Right ventricle myocardium inferior (tissue), 1 donor: ENCODE results near the gene PRKAR2A. TPM values are rescaled to one million over a fixed set of nuclear protein-coding genes. Genes with fewer than 3 reads are reported as not detected.
"Not testable (repeated sequence)": the region's sequence is repeated elsewhere in the genome, so short reads cannot be mapped to it uniquely, and the experiment has no call there.

Source experiments
- ATAC-seq: fragments of 200-7000 bp; cut with Tn5 transposase; one replicate; pipeline ENCODE4 v1.9.1; 2020; ENCODE audit warnings: mild to moderate bottlenecking, moderate library complexity
- DNase-seq: peaks from one replicate; pipeline ENCODE4 v3.0.0; 2021; ENCODE audit errors: missing footprints
- intact Hi-C: fragments of 100-400 bp; cut with DNase I; formaldehyde crosslinking; loops from one replicate; pipeline ENCODE4 v1.11.0; 2022
- total RNA-seq: library from RNA; stranded (reverse); fragmentation: NEBNext Ultra II Directional; extraction: Animal tissue kit (Norgen Biotek cat#: 25700); gene quantifications from one replicate; pipeline ENCODE4 v1.2.1, GENCODE V29; 2021
- donor health status: DM: no; HTN: yes; CAD: no; lungs with severe emphysema.

Gene PRKAR2A
- total RNA-seq, 1 donor from 2014 or later, result 57.9 TPM

DNA sequence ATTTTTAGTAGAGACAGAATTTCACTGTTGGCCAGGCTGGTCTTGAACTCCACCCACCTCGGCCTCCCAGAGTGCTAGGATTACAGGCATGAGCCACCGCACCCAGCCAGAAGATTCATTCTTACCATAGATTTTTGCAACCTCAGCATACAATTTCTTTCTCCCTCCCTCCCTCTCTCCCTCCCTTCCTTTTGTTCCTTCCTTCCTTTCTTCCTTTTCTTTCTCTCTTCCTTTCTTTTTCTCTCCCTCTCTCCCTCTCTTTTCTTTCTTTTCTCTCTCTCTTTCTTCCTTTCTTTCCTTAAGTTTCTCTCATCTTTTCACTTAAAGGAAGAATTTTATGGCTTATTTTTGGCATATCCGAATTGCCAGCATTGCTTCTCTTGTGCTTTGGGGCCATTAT is 58.0 kb downstream of the PRKAR2A start:
- DNase-seq, result no peak
- intact Hi-C loops, result no loop called here
- no peak for ATAC-seq

DNA sequence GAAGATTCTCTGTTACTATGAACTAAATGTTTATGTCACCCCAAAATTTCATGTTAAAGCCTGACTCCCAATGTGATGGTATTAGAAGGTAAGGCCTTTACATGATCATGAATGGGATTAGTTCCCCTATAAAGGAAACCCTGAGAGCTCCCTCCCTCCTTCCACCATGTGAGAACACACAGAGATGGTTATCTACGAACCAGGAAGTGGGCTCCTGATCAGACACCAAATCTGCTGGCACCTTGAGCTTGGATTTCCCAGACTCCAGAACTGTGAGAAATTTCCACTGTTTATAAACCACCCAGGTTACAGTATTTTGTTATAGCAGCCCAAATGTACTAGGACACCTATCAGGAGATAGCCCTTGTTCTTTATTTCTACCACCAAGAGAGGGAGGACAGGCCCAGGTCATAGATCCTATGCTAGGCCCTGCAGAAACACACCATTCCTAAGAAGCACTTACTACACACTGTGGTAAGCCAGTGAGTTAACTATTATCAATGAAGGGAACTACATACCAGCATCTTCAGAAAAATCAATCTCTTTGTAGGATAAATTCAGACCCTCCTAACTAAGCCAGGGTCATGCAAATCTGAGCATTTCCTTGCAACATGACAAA is 59.0 kb downstream of the PRKAR2A start:
- ATAC-seq (no peak), DNase-seq (no peak)

DNA sequence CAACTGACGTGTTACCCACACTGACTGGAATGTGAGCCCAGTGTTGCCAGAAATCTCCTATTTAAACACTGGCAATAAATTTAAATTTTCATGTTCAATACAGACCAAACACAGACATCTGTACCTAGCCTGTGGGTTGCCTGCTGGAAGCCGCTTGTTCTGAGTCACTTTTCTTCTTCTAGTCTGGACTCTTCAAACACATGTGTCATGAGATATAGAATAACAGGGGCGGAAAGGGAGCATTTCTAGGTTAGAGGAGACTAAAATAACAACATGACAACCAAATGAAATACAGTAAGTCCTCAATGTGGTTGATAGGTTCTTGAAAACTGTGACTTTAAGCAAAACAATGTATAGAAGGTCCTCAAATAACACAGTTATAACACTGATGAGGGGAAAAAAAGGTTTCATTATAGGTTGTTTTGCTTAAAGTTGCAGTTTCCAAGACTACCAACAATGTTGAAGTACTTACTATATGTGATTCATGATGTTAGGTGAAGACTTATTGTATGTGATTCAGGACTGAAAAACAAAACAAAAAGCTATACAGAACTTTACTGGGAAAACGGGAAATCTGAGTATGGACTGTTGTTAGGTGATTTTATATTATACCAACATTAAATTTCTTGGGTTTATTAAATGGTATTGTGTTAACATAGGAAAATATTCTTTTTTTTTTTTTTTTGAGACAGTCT is 63.1 kb downstream of the PRKAR2A start:
- DNase-seq, result no peak
- no peak for ATAC-seq
- intact Hi-C loops, result no loop called here

More for the DNA sequence above, 59.0 kb downstream of the PRKAR2A start:
- intact Hi-C loops, result no loop called here

DNA sequence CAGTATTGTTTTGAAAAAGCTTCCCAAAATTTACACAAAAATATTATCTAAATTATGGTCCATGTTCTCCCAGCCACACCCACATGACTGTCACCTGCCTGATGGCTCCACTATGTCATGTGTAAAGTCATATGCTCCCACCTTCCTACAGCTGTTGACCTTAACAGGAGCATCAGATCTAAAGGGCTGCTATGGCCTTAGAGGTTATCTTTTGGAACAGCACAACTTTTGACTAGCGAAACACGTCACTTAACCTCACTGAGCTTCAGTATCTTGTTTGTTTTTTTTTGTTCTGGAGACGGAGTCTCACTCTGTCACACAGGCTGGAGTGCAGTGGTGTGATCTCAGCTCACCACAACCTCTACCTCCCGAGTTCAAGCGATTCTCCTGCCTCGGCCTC is 64.4 kb downstream of the PRKAR2A start:
- ATAC-seq (no peak), DNase-seq (no peak)
- intact Hi-C loops, result no loop called here

DNA sequence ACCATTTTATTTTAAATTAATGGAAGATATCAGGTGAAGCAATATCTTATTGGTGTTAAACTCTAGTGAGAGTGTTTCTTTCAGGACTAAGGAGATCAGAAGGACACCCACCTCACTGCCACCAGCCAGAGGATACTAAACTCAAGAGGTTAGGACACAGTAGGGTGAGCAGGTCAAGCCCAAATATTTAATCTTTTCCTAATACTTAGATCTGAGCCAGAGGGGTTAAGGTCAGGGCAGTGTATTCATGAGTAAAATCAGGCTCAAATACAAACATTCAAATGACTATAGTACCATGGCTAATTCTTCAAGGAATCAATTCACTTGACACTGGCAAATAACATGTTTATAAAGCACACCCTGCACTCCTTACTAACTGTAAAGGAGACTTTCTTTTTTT is 65.6 kb downstream of the PRKAR2A start:
- DNase-seq, result no peak
- intact Hi-C loops, result no loop called here
- ATAC-seq, result no peak

DNA sequence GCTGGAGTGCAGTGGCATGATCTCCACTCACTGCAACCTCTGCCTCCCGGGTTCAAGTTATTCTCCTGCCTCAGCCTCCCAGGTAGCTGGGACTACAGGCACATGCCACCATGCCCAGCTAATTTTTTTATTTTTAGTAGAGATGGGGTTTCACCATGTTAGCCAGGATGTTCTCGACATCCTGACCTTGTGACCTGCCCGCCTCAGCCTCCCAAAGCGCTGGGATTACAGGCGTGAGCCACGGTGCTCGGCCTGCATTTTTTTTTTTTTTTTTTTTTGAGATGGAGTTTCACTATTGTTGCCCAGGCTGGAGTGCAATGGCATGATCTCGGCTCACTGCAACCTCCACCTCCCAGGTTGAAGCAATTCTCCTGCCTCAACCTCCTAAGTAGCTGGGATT is 69.1 kb downstream of the PRKAR2A start:
- intact Hi-C loops, ATAC-seq: not testable (repeated sequence)

DNA sequence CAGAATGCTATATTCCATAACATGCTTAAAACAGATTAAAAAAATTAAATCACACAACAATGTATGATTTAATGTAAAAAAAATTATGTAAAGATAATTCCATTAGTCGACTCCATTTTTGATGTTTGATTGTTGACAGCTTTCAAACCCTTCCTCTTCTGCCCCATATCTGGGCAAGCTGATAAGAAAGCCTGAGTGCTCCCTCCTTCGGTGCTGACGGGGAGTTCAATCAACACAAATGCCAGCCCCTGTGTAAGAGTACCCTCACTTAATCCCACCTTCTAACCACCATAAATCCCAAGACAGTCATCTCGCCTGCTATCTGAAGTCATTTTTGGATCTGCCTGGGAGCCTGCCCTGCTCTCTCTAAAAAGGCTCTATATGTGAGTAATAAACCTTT is 70.8 kb downstream of the PRKAR2A start:
- DNase-seq (no peak), ATAC-seq (no peak)
- intact Hi-C loops, result no loop called here

More for the DNA sequence above, 69.1 kb downstream of the PRKAR2A start:
- not testable (repeated sequence) for DNase-seq

DNA sequence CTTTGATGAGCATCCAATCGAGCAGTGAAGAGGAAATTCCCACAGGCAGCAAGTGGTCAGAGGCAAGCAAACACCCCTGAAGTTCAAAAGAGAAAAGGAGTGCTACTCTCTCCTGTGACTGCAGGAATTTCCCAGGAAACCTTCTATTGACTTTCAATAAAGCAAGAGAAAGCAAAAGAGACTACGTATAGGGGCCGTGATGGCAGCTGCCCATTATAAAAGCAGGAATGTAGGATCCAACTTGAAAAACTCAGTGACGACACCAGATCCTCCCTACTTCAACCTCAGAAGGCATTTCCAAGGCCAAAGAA is 77.5 kb downstream of the PRKAR2A start:
- ATAC-seq, result no peak
- DNase-seq, result no peak
- intact Hi-C loops, result no loop called here

DNA sequence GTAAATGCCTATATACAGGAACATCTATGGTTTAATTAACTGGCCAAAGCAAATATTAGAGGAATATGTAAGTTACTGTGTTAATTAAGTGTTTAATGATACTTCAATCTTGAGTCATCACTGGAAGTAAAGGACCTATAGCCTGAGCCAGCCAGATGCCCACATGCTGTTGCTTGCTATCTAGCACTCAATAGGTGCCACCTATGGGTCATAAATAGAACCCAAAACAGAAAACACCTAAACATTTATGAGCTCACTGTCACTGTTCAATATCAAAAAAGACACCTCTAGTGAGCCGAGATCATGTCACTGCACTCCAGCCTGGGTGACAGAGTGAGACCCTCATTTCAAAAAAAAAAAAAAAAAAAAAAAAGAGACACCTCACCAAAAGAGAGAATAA is 82.3 kb downstream of the PRKAR2A start:
- no peak for DNase-seq
- ATAC-seq, result no peak
- intact Hi-C loops, result no loop called here

DNA sequence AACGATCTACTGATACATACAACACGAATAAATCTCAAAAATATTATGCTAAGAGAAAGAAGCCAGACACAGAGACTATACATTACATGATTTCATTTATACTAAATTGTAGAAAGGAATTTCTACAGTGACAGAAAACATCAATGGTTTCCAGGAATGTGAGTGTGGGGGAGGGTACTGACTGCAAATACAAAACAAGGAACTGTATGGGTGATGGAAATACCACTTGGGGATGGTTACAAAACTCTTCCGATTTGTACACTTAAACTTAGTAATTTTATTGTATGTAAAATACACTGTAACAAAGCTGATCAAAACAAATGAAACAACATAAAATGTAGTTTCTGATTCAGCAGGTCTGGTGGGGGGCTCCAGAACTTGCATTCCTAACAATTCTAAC is 84.9 kb downstream of the PRKAR2A start:
- intact Hi-C loops, result no loop called here
- DNase-seq (no peak), ATAC-seq (no peak)

DNA sequence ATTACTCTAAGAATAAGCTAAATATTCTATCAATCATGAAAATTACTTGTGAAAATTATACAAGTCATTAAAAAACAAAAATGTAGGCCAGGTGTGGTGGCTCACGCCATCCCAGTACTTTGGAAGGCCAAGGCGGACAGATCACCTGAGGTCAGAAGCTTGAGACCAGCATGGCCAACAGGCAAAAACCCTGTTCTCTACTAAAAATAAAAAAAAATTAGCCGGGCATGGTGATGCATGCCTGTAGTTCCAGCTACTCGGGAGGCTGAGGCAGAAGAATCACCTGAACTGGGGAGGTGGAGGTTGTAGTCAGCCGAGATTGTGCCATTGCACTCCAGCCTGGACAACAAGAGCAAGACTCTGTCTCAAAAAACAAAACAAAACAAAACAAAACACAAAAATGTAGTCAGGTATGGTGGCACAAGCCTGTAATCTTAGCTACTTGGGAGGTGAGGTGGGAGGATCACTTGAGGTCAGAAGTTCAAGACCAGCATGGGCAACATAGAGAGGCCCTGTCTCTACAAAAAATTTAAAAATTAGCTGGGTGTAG is 87.6 kb downstream of the PRKAR2A start:
- intact Hi-C loops, DNase-seq, ATAC-seq: not testable (repeated sequence)

DNA sequence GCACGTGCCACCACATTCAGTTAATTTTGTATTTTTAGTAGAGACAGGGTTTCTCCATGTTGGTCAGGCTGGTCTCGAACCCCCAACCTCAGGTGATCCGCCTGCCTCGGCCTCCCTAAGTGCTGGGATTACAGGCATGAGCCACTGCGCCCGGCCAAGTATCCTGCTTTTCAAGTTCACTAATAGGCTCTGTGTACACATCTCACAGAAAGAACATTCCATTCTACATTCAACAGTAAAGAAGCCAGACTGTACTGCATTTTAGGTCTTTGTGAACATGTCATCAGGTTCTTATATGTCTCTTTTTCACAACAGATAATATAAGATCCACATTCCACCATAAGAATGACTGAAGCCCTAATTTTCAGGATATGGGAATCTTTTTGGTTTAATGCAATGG is 88.1 kb downstream of the PRKAR2A start:
- DNase-seq, intact Hi-C loops, ATAC-seq: not testable (repeated sequence)

DNA sequence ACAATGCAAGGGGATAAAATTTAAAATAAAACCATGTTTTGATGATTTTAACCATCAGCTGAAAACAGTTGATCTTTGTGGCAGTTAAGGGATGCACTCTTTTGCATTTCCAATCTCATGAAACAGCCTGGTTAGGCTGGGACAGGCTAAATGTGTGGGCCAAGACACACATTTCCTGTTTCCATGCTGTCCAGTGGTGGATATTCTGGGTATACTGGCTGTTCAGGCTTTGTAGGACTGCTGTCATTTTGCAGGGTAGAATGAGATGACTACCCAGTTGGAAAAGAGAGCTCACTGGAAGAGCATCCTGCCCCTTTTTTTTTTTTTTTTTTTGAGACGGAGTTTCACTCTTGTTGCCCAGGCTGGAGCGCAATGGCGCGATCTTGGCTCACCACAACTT is 88.6 kb downstream of the PRKAR2A start:
- DNase-seq (no peak), ATAC-seq (no peak)
- intact Hi-C loops, result no loop called here

DNA sequence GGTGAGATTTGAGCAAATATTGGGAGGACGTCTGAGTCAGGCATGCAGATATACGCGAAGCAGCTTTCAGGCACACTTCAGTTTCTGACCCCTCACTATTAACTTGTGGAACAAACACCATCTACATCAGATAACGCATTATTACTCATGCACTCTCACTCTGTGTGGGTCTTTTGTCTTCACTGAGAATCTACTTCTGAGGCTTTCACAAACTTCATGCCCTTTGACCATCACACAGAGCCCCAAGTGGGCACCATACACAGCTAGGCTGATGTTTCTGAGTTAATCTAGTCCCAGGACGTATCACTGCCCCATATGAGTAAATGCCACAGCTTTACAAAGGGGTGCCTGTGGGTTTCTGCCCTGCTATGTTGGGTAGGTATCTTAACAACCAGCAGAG is 91.0 kb downstream of the PRKAR2A start:
- intact Hi-C loops, result no loop called here
- no peak for DNase-seq
- ATAC-seq, result no peak

DNA sequence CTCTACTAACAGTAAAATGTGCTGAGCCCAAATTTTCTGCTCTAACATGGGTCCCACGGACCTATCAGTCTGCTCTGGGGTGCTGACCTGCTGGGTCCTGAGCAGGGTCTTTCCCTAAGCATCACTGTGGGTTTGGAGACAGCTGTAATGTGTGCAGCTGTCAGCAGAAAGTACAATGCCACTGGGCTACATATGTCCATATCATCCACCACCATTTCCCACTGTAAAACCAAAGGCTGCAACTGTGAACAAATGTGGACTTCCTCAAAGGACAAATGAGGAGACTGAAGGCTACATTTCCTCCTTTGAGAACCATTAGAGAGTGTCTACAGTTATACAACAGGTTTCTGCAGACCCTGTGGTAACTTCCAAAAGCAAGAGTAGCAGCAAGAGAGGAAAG is 96.8 kb downstream of the PRKAR2A start:
- no peak for ATAC-seq
- intact Hi-C loops, result no loop called here
- no peak for DNase-seq

DNA sequence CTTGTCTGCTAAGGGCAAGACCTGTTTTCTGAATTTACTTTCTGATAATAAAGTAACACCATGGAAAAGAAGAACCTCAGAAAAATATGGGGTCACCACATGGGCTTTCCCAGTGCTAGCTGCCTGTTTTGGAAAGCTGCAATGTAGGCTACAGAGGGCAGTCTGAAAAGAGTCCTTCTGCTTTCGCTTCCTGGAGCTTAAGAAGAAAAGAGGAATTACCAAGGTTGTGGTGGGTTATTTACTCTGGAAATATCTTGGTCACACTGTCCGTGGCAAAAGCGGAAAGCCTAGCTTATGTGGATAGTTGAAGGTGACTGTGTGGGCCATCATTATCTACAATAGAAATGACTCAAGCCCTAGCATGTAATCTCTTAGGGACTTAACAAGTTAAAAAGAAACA is 98.9 kb downstream of the PRKAR2A start:
- DNase-seq (no peak), ATAC-seq (peak; percentile 15)
- intact Hi-C loops, result no loop called here

DNA sequence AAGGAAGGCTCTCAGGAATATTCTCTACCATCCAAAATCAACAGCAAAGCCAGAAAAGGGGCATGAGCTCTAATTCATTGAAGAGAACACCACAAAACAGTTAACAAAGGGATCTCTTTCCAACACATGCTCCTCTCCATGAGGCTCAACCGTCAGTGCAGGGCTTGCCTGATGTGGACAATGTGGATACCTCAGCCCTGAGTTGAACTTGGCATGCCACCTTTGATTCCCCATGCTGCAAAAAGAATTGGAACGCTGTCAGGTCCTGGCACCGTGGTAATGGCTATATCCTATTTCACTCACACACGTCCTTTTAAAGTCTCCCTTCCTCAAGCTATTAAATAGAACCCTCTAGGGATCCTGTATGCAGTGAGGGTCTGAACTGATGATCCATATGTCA is 100.0 kb downstream of the PRKAR2A start:
- no peak for DNase-seq
- ATAC-seq, result peak; percentile 74
- intact Hi-C loops, result no loop called here

DNA sequence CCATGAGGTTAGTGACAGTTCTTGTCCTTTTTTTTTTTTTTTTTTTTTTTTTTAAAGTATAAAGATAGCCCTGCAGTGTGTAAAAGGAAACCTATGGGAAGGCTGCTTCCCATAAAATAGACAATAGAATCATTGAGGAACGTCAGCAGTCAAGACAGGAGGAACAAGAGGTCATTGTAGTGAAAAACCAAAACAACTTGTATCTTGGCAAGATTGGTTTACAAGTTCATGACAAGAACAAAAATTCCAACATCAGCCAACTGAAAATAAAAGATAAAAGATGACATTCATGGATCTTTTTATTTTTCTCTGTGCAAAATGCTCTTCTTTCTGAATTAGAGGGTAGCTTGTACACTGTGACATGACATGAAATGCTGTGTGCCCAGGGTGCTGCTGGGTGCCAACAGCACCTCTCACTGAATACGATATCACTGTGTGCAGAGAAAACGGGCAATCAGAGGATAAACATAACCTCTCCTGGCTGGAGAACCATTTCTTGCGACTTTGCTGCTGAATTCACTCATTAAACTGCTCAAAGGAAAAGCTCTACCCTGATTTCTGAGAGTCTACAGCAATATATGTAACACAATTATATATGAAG is 100.6 kb downstream of the PRKAR2A start:
- intact Hi-C loops, result no loop called here
- ATAC-seq (peak; percentile 70), DNase-seq (no peak)

DNA sequence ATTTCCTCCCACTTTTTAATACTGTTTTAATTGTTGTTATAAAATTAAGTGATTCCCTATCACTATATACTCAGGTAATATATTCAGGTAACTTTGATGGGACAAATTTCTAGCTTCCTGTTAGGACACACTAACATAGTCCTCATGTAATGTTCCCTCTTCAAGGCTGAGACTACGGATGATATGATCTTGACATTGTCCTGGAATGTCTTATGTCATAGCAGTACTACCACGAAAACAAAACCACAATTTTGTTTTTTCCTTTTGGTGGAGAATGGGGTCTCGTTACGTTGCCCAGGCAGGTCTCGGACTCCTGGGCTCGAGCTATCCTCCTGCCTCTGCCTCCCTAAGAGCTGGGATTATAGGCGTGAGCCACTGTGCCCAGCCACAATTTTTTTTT is 103.9 kb downstream of the PRKAR2A start:
- ATAC-seq, result no peak
- no peak for DNase-seq
- intact Hi-C loops, result no loop called here

DNA sequence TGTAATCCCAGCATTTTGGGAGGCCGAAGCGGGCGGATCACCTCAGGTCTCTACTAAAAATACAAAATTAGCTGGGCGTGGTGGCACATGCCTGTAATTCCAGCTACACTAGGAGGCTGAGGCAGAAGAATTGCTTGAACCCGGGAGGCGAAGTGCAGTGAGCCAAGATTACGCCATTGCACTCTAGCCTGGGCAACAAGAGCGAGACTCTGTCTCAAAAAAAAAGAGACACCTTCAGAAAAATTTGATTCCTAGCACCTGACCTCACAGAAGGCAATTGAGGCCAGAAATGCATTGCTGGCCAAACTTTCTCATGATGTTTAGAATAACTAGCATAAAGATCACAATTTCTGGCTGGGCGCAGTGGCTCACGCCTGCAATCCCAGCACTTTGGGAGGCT is 106.4 kb downstream of the PRKAR2A start:
- not testable (repeated sequence) for DNase-seq, ATAC-seq
- intact Hi-C loops, result loop anchor here (2.0 kb wide), 1 partner anchor 56 kb away; the partner anchor contains the start of gene NCKIPSD
